Panc1 (cell line): ENCODE data around the gene LTB.

ENCODE experiments used
- CTCF ChIP-seq: fragments of 450-650 bp; IDR thresholded peaks from 2 replicates; pipeline ENCODE4 v1.5.1; 2017; ENCODE audit warnings: mild to moderate bottlenecking
- POLR2AphosphoS5 ChIP-seq: IDR thresholded peaks from 2 replicates; pipeline ENCODE4 v1.6.1; 2012; ENCODE audit warnings: mild to moderate bottlenecking, low read depth, low read length, moderate library complexity

DNA sequence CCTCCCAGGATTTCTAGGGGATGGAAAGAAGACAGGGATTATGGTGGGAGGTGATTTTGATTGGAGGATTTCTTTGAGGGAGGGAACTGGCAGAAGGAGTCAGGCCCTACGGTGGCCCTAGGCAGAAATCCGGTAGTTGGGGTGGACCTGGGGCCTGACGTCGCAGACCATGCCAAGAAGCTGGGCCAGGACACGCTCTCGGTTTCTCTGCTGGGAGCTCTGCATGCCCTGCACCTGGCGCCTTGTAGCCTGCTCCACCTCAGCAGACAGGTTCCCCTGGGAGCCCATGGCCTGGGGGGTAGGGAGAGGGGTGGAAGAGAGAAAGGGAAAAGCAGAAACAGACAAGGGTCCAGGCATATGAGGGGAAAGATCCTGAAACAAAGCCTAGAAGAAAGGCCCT is 36.9 kb downstream of the LTB start:
- TF ChIP-seq CTCF (no peak), POLR2AphosphoS5 (no peak)
